ENCODE results near the gene RPS15.

GRCh38 chr19:1428738-1429391 lies 9.3 kb upstream of the RPS15 start:
- no peak for TF ChIP-seq SUZ12 (IDR thresholded peaks at IDR 0.05; ENCODE audit: extremely low read depth, insufficient read depth, insufficient read length)
- TF ChIP-seq YY1 (IDR thresholded peaks at IDR 0.05; ENCODE audit: insufficient read depth, insufficient read length) = no peak
